ENCODE measurements around the gene ATP2C2.

Gene ATP2C2

DNA sequence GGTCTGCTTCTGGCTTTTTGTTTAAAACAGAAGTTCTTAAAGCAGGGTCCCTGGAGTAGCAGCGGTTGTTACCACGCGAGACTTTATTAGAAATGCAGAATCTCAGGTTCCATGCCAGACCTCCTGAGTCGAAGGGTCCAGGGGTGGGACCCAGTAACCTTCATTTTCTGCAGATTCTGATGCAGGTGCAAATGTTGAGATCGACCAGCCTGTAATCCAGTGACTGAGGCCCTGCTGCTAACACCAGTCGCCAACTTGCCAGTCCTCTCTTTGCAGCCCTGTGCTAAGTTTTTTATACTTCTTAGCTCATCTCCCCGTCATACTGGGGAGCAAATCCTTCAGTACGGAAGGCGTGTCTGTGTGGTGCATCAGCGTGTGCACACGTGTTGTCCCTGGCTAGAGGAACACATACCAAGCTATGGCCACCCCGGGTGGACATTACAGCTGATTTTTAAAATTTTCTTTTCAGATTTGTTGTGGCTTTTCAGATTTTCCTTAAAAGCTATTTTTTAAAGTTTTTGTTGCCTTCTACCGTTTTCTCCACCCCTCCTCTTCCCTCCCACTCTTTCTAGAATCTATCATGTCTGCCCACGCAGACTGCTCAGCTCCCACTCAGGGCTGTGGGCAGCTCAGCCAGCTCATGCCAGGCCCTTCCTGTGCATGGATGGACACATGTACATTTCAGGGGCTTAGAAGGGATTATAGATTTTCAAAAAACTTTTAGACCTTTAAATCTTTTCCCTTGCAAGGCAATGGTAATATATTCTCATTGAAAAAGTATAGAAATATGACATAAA is 78.5 kb downstream of the ATP2C2 start:
- ChIA-PET CTCF (interaction anchor here (0.7 kb wide), 1 partner anchor 21 kb away, joined by 3 read pairs; no protein-coding TSS in a partner anchor), POLR2A (no interaction called here)
- Histone ChIP-seq H3K27ac (ENCODE audit: extremely low read depth, low read depth, low read length) (no peak overlapping the region), H3K9me3 (ENCODE audit: control insufficient read depth, insufficient read depth, low read depth, low read length) (no peaks in the 10 kb centered on the region), H3K36me3 (ENCODE audit: control insufficient read depth in 2 of 2, insufficient read depth in 1 of 2, low read length in 2 of 2) (no peaks in the 10 kb centered on the region), H3K4me3 (ENCODE audit: low read depth, low read length) (no peak overlapping the region), H3K4me1 (ENCODE audit: control insufficient read depth, insufficient read depth, low read length) (no peaks in the 10 kb centered on the region)
- TF ChIP-seq ZFHX2 (tag by site-specific recombination; conservative IDR thresholded peaks at IDR 0.05) (peak; percentile 86), EGR2 (tag by site-specific recombination; IDR thresholded peaks at IDR 0.05; ENCODE audit: low read depth) (peak; percentile 91), ZNF426 (tag by site-specific recombination; IDR thresholded peaks at IDR 0.05) (no peak)
- TF ChIP-seq, protein P1, sequence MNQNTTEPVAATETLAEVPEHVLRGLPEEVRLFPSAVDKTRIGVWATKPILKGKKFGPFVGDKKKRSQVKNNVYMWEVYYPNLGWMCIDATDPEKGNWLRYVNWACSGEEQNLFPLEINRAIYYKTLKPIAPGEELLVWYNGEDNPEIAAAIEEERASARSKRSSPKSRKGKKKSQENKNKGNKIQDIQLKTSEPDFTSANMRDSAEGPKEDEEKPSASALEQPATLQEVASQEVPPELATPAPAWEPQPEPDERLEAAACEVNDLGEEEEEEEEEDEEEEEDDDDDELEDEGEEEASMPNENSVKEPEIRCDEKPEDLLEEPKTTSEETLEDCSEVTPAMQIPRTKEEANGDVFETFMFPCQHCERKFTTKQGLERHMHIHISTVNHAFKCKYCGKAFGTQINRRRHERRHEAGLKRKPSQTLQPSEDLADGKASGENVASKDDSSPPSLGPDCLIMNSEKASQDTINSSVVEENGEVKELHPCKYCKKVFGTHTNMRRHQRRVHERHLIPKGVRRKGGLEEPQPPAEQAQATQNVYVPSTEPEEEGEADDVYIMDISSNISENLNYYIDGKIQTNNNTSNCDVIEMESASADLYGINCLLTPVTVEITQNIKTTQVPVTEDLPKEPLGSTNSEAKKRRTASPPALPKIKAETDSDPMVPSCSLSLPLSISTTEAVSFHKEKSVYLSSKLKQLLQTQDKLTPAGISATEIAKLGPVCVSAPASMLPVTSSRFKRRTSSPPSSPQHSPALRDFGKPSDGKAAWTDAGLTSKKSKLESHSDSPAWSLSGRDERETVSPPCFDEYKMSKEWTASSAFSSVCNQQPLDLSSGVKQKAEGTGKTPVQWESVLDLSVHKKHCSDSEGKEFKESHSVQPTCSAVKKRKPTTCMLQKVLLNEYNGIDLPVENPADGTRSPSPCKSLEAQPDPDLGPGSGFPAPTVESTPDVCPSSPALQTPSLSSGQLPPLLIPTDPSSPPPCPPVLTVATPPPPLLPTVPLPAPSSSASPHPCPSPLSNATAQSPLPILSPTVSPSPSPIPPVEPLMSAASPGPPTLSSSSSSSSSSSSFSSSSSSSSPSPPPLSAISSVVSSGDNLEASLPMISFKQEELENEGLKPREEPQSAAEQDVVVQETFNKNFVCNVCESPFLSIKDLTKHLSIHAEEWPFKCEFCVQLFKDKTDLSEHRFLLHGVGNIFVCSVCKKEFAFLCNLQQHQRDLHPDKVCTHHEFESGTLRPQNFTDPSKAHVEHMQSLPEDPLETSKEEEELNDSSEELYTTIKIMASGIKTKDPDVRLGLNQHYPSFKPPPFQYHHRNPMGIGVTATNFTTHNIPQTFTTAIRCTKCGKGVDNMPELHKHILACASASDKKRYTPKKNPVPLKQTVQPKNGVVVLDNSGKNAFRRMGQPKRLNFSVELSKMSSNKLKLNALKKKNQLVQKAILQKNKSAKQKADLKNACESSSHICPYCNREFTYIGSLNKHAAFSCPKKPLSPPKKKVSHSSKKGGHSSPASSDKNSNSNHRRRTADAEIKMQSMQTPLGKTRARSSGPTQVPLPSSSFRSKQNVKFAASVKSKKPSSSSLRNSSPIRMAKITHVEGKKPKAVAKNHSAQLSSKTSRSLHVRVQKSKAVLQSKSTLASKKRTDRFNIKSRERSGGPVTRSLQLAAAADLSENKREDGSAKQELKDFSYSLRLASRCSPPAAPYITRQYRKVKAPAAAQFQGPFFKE (tag by site-specific recombination; IDR thresholded peaks at IDR 0.05; ENCODE audit: borderline replicate concordance): no peak

DNA sequence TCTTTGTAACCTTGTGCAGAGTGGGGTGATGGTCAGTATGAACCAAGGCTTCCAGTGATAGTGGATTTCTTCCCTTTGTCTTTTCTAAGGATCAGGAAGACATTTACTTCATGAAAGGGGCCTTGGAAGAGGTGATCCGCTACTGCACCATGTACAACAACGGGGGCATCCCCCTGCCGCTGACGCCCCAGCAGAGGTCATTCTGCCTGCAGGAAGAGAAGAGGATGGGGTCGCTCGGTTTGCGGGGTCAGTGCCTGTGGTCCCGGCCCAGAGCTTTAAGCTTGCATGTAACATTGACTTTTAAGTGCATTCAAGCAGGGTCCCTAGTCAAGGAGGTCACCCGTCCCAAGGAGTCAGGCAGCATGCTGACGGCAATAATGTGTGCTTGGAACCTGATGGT is 80.1 kb downstream of the ATP2C2 start:
- Histone ChIP-seq H3K9me3 (ENCODE audit: control insufficient read depth, insufficient read depth, low read depth, low read length) (no peaks in the 10 kb centered on the region), H3K36me3 (ENCODE audit: control insufficient read depth in 2 of 2, insufficient read depth in 1 of 2, low read length in 2 of 2) (no peaks in the 10 kb centered on the region), H3K27ac (ENCODE audit: extremely low read depth, low read depth, low read length) (no peak overlapping the region), H3K4me3 (ENCODE audit: low read depth, low read length) (no peak overlapping the region), H3K4me1 (ENCODE audit: control insufficient read depth, insufficient read depth, low read length) (no peaks in the 10 kb centered on the region)
- ChIA-PET CTCF (no interaction called here), POLR2A (no interaction called here)
- no peak for TF ChIP-seq ZNF274 (IDR thresholded peaks at IDR 0.05; ENCODE audit: low read length)
- TF ChIP-seq ZNF274 (tag by site-specific recombination; IDR thresholded peaks at IDR 0.05; ENCODE audit: borderline replicate concordance): no peak
- TF ChIP-seq ZNF138 (tag by site-specific recombination; IDR thresholded peaks at IDR 0.05; ENCODE audit: borderline replicate concordance): no peak
- no peak for TF ChIP-seq ZNF19 (tag by site-specific recombination; IDR thresholded peaks at IDR 0.05; ENCODE audit: low read depth)
- TF ChIP-seq ZNF837 (tag by site-specific recombination; IDR thresholded peaks at IDR 0.05): no peak
- TF ChIP-seq, protein P2, sequence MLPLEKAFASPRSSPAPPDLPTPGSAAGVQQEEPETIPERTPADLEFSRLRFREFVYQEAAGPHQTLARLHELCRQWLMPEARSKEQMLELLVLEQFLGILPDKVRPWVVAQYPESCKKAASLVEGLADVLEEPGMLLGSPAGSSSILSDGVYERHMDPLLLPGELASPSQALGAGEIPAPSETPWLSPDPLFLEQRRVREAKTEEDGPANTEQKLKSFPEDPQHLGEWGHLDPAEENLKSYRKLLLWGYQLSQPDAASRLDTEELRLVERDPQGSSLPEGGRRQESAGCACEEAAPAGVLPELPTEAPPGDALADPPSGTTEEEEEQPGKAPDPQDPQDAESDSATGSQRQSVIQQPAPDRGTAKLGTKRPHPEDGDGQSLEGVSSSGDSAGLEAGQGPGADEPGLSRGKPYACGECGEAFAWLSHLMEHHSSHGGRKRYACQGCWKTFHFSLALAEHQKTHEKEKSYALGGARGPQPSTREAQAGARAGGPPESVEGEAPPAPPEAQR (tag by site-specific recombination; IDR thresholded peaks at IDR 0.05): no peak
- no peak for TF ChIP-seq ZNF677 (tag by site-specific recombination; IDR thresholded peaks at IDR 0.05)

Data from HEK293 (cell line).